ENCODE data around the gene CDC14A.

The CDC14A gene

GRCh38 chr1:100452641-100453040 is 100.3 kb downstream of the CDC14A start:
- DNase-seq (ENCODE audit: low read depth): no peak

- no peak for DNase-seq (ENCODE audit: low read depth)
Measured at GRCh38 chr1:100455478-100456072, 103.3 kb downstream of the CDC14A start.

- DNase-seq (ENCODE audit: low read depth): no peak
Measured at GRCh38 chr1:100456880-100457279, 104.6 kb downstream of the CDC14A start.

- DNase-seq (ENCODE audit: low read depth): no peak
Measured at GRCh38 chr1:100457683-100458082, 105.4 kb downstream of the CDC14A start.

GRCh38 chr1:100458661-100459357 is 106.5 kb downstream of the CDC14A start:
- no peak for DNase-seq (ENCODE audit: low read depth)

GRCh38 chr1:100459358-100460114 is 107.2 kb downstream of the CDC14A start:
- DNase-seq (ENCODE audit: low read depth): peak; percentile 46

- no peak for DNase-seq (ENCODE audit: low read depth)
Measured at GRCh38 chr1:100461222-100461621, 108.9 kb downstream of the CDC14A start.

- DNase-seq (ENCODE audit: low read depth): no peak
Measured at GRCh38 chr1:100462326-100463025, 110.2 kb downstream of the CDC14A start.

GRCh38 chr1:100463791-100464424 is 111.6 kb downstream of the CDC14A start:
- no peak for DNase-seq (ENCODE audit: low read depth)

- DNase-seq (ENCODE audit: low read depth): no peak
Measured at GRCh38 chr1:100469578-100469977, 117.3 kb downstream of the CDC14A start.

GRCh38 chr1:100474834-100475233 is 122.5 kb downstream of the CDC14A start:
- no peak for DNase-seq (ENCODE audit: low read depth)

GRCh38 chr1:100476735-100477290 is 124.5 kb downstream of the CDC14A start:
- no peak for DNase-seq (ENCODE audit: low read depth)

- no peak for DNase-seq (ENCODE audit: low read depth)
Measured at GRCh38 chr1:100478816-100479215, 126.5 kb downstream of the CDC14A start.

GRCh38 chr1:100479620-100480338 is 127.5 kb downstream of the CDC14A start:
- DNase-seq (ENCODE audit: low read depth): no peak

GRCh38 chr1:100481303-100481702 is 129.0 kb downstream of the CDC14A start:
- DNase-seq (ENCODE audit: low read depth): no peak

- DNase-seq (ENCODE audit: low read depth): no peak
Measured at GRCh38 chr1:100482167-100482566, 129.9 kb downstream of the CDC14A start.

GRCh38 chr1:100482748-100483147 is 130.4 kb downstream of the CDC14A start:
- DNase-seq (ENCODE audit: low read depth): no peak

GRCh38 chr1:100483230-100483629 is 130.9 kb downstream of the CDC14A start:
- DNase-seq (ENCODE audit: low read depth): no peak

- DNase-seq (ENCODE audit: low read depth): no peak
Measured at GRCh38 chr1:100485855-100486258, 133.6 kb downstream of the CDC14A start.

- DNase-seq (ENCODE audit: low read depth): no peak
Measured at GRCh38 chr1:100494393-100495084, 142.2 kb downstream of the CDC14A start.
